Stomach (tissue), 4 donors: ENCODE results near the gene SUN3.

Experiments used
- CTCF ChIP-seq, 7 experiments: fragments of 450-650 bp in 4 of 7; fragments of 200-600 bp in 3 of 7; sonication (generic) in 3 of 7; IDR thresholded peaks; one replicate each; pipeline ENCODE4 v1.5.1; 2016 to 2019; ENCODE audit warnings: antibody characterized with exemption in 7 of 7, control low read depth in 2 of 7, mild to moderate bottlenecking in 1 of 7
- EP300 ChIP-seq: sonication (generic); formaldehyde crosslinking; IDR thresholded peaks from one replicate; pipeline ENCODE4 v1.6.1; 2017; ENCODE audit warnings: antibody characterized with exemption
- POLR2A ChIP-seq, 4 donors: fragments of 450-650 bp; IDR thresholded peaks; one replicate each; pipeline ENCODE4 v1.6.1; 2016; ENCODE audit warnings: antibody characterized with exemption in 4 of 4, control low read depth in 2 of 4, mild to moderate bottlenecking in 1 of 4, moderate library complexity in 1 of 4
- POLR2AphosphoS5 ChIP-seq, 3 donors: sonication (generic); formaldehyde crosslinking; IDR thresholded peaks; one replicate each; pipeline ENCODE4 v1.6.1; 2016; ENCODE audit warnings: antibody characterized with exemption in 3 of 3

- TF ChIP-seq CTCF (IDR thresholded peaks at IDR 0.05) (no peak), POLR2A (IDR thresholded peaks at IDR 0.05) (no peak), POLR2AphosphoS5 (IDR thresholded peaks at IDR 0.05) (no peak), EP300 (no peak)
These were observed 35.1 kb upstream of the SUN3 start for GRCh38 chr7:48063985-48064384.
